ENCODE measurements around the gene GLI3.

The GLI3 gene

DNA sequence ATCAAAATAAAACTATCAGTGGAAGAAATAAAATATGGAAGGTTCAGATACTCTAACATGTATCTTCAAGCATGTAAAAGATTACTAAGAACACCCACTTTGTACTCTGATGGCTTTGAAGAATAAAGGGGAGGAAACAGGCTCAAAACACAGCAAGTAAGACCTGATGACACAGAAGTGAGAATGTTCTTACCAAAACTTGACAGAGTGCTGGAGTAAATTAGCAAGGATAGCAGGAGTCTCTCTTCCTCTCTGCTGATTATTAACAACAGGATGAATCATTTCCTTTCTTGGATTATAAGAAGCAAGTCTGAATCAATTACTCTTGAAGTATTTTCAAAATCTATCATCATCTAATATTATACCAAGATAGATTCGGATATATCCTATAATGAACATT is 47.5 kb downstream of the GLI3 start:
- no peak overlapping the region for H3K4me3 ChIP-seq (ENCODE audit: low read length)
- TF ChIP-seq ZNF274 (IDR thresholded peaks at IDR 0.05; ENCODE audit: low read depth, low read length), result no peak

DNA sequence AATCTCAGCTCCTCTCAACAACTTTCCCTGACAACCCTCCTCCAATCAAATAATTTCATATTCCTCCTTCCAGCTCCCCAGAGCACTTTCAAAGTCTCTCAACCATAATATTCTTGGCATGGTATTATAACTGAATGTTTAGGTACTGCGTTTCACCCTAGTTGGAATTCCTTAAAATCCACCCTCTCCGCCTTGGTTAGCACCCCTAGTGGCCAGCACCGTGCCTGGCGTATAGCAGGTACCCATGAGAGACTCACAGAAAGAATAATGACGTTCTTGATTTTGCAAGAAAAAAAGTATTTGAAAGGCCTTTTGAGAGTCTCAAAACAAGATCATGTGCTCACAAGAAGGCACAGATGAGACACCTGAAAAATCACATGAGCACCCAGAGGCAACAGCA is 50.9 kb downstream of the GLI3 start:
- TF ChIP-seq ZNF274 (IDR thresholded peaks at IDR 0.05; ENCODE audit: low read depth, low read length), result no peak
- no peak overlapping the region for H3K4me3 ChIP-seq (ENCODE audit: low read length)

DNA sequence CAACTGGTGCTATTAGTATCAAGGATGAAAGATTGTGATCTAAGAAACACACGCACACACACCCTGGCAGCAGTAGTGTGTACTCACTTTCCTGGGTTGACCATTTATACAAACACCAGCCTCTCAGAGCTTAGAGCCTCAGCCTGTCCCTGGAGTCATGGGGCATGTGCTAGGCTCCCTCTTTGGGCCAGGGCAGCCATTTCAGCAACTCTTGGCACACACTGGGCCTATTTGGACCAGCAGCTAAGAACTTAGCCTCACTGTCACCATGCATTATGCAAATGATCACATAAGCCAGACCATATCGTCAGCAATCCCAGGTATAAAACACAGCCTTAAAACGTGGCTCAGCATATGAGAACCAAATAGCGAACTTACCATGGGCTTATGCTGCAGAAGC is 51.3 kb downstream of the GLI3 start:
- no peak overlapping the region for H3K4me3 ChIP-seq (ENCODE audit: low read length)
- no peak for TF ChIP-seq ZNF274 (IDR thresholded peaks at IDR 0.05; ENCODE audit: low read depth, low read length)

DNA sequence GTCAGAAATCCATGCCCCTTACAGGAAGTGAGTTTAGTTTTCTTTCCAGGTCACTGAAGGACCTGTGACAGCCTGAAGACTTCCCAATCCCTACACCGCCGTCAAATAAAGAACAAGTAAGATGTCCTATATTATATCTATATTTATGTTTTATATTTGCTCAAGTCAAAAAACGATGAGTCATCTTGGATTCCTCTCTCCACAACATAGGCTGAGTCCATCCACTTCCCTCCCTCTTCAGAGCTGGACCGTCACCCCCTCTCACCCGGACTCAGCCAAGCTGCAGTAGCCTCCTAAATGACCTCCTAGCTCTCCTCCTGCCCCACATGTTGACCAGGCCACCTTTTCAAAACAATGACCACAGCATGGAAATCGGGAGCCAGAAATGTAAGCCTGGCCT is 53.5 kb downstream of the GLI3 start:
- no peak overlapping the region for H3K4me3 ChIP-seq (ENCODE audit: low read length)
- TF ChIP-seq ZNF274 (IDR thresholded peaks at IDR 0.05; ENCODE audit: low read depth, low read length), result no peak

DNA sequence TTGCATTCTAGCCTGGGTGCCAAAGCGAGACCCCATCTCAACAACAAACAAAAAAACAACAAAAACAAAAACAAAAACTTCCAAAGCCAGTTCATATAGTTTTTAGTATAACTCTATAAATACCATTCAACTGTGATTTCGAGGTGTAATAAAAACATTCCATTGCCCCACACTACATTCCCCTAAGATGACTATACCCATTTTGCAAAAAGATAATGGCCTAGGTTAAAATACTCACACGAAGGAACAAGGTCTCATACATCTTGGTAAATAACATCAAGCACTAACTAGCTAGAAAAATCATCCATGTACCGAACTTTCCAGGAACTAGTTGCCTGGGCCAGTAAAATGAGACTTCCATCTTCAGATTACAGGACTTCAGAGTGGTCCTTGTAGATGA is 55.4 kb downstream of the GLI3 start:
- TF ChIP-seq ZNF274 (IDR thresholded peaks at IDR 0.05; ENCODE audit: low read depth, low read length), result no peak
- H3K4me3 ChIP-seq (ENCODE audit: low read length), result no peak overlapping the region

DNA sequence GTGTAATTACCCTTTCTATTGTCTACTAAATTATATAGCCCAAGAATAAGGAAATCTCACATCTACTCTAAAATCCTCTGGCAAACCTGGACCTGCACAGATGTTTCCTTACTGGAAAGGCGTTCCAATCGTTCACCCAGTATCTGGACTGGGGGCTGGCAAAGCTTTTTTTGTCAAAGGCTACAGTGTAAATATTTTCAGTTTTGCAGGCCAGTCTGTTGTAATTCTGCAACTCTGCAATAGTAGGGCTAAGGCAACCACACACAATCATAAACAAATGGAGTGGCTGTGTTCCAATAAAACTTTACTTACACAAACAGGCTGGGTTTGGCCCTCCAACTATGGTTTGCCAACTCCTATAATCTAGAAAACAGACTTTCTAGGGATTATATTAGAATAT is 56.2 kb downstream of the GLI3 start:
- no peak overlapping the region for H3K4me3 ChIP-seq (ENCODE audit: low read length)
- no peak for TF ChIP-seq ZNF274 (IDR thresholded peaks at IDR 0.05; ENCODE audit: low read depth, low read length)

DNA sequence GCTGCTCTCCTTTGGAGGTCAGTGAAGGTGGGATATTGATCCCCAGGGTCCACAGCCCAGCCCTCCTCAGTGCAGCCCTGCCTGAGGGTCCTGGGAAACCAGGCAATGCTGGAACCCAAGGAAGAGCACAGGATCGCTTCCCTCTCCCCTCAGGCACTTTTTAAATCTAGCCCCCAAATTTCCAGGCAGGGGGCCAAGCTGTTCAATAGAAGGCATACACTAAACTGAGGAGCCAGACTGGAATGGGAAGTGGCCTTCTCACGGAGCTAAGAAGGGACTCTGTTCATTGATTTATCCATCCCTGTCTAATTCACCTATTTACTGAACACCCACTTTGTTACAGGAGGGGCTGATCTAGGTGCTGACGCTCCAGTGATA is 60.3 kb downstream of the GLI3 start:
- no peak for TF ChIP-seq ZNF274 (IDR thresholded peaks at IDR 0.05; ENCODE audit: low read depth, low read length)
- H3K4me3 ChIP-seq (ENCODE audit: low read length), result no peak overlapping the region

DNA sequence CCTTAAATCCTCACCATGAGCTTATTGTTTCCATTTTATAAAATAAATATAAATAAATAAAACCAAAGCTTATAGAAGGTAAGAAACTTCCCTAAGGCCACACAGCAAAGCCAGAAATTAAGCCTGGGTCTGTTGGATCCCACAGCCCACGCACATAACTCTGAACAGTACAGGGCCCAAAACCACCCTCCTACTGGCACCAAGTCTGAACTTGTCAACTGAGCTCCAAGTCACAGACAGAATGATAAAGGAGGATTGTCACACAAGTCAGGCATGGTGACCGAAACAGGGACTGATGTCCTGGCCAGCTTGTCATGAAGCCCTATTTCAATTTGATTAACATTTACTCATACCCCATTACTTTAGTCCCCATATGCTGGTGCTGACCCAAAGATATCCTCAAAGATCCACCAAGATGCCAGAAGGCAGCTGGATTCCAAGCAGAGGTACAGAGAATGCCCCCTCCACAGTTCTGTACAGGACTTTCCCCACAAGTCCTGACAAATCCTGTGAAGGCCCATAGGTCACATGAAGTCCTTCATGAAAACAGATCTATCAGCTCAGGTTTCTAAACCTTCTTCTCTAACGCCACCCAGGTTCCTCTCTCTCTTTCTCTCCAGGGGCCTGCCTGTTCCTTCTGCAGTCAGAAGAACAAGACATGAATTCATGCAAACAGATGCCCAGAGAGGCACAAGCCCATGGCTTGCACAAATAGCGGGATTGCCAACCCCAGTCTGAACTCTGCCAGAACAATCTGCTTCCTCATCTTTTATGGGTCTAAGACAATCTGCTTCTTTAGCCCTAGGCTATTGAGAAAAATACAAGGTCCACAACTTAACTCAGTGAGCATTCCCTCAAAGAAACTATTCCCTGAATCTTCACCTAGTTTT is 60.9 kb downstream of the GLI3 start:
- no peak for TF ChIP-seq ZNF274 (IDR thresholded peaks at IDR 0.05; ENCODE audit: low read depth, low read length)
- H3K4me3 ChIP-seq (ENCODE audit: low read length), result no peak overlapping the region

DNA sequence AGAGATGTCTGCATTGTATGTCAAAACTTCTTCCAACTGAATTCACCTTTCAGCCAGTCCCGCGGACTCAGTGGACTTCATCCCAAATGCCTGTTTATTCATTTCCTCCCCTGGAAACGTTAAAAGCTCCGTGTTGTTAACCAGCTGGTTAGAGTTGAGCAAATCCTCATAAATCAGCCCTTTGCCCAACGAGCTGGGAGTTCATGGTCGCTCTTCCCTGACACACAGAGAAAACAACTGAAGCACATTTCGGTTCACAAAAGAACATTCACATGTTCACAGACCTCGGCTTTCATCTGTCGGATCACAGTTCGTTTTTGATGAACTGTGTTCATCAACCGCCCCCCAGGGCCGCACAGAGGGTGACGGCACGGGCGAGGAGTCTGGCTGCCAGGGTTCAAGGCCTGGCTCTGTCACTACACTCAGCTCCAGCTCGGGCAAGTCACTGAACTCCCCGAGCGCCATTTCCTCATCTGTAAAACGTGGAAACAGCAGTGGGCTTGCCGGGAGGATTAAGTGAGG is 62.6 kb downstream of the GLI3 start:
- H3K4me3 ChIP-seq (ENCODE audit: low read length), result no peak overlapping the region
- TF ChIP-seq ZNF274 (IDR thresholded peaks at IDR 0.05; ENCODE audit: low read depth, low read length), result no peak

DNA sequence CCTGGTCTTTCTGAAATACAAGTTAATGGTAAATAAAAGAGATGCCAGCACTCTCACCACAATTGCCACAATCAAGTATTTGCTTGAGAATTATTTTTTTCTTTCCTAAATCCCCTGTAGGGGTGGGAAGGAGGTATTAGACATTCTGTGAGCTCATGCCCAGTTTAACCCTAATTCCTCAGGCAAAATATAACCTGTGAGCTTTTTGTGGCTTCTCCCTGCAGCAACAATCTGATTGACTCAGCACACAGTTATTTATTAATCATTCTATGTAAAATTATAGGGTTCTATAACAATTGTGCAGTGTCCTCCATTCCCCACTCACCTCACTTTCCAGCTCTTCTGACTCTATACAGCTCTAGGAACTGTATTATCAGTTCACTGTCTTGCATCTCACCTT is 66.3 kb downstream of the GLI3 start:
- no peak overlapping the region for H3K4me3 ChIP-seq (ENCODE audit: low read length)
- TF ChIP-seq ZNF274 (IDR thresholded peaks at IDR 0.05; ENCODE audit: low read depth, low read length), result no peak

DNA sequence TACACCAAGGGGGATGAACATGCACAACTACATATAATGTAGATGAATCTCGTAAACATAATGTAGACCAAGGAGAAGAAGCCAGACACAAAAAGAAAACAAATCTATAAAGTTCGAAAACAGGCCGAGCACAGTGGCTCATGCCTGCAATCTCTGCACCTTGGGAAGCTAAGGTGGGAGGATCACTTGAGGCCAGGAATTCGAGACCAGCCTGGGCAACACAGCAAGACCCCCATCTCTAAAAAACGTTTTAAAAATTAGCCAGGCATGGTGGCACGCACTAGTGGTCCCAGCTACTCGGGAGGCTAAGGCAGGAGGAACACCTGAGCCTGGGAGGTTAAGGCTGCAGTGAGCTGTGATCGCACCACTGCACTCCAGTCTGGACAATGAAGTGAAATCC is 68.5 kb downstream of the GLI3 start:
- no peak overlapping the region for H3K4me3 ChIP-seq (ENCODE audit: low read length)
- no peak for TF ChIP-seq ZNF274 (IDR thresholded peaks at IDR 0.05; ENCODE audit: low read depth, low read length)

DNA sequence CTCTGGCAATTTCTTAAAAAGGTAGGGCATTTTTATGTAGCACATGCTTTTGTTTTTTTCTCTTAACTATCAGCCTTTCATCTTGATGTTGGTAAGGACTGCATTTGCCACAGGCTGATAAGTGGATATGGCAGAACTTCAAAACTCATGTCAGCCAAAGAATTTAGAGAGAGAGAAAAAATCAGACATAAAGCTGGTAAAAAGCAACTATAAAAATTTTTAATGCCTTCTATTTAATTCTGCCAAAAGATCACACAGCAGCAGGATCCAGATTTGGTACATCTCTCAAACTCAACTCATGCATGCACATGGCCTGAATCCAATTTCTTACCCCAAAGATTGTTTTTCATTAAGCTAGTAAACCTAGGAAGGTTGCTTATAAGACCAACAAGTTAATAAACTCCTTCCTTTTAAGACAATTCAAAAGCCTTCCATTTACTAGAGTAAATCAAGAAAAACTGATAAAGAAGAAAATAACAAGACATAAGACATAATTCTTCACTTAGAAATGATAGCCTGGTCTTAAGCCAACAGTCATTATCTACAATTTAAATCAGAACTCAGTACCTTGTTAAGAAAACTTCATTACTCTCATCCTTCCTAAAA is 69.3 kb downstream of the GLI3 start:
- H3K4me3 ChIP-seq (ENCODE audit: low read length), result no peak overlapping the region

DNA sequence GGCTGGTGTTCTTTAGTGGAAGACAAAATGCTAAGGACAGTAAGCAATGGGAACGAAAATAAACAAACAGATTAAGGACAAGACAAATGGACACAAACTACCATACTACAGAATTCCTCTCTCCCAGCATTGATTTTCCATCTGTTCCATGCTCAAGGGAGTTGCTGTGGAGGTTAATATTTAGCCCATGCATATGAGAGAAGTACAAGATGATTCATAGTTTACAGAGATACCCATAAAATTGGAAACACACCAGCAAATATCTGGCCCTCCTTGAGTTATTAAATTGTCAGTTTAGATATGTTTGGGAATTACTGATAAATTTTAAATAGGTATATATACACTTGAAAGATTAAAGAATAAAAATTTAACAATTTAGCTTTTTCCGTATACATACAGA is 69.8 kb downstream of the GLI3 start:
- H3K4me3 ChIP-seq (ENCODE audit: low read length), result no peak overlapping the region
- no peak for TF ChIP-seq ZNF274 (IDR thresholded peaks at IDR 0.05; ENCODE audit: low read depth, low read length)

More for the DNA sequence above, 69.3 kb downstream of the GLI3 start:
- no peak for TF ChIP-seq ZNF274 (IDR thresholded peaks at IDR 0.05; ENCODE audit: low read depth, low read length)

DNA sequence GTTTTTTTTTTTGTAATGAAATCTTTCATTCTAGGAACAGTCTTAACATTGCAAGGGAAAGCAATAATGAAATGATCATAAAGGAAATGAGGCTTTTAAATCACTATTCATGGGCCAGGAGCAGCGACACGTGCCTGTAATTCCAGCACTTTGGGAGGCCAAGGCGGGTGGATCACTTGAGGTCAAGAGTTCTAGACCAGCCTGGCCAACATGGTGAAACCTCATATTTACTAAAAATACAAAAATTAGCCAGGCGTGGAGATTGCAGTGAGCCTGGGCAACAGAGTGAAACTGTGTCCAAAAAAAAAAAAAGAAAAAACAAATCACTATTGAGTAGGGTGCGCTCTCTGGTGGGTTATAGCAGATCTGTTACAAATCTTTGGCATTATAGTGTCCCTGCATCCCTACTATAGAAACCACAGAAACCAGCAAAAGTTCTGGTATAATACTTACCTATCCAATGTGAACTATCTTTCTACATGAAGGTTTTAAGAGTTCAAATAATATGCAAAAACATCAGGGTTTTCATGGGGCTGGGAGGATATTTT is 72.1 kb downstream of the GLI3 start:
- TF ChIP-seq ZNF274 (IDR thresholded peaks at IDR 0.05; ENCODE audit: low read depth, low read length), result no peak
- no peak overlapping the region for H3K4me3 ChIP-seq (ENCODE audit: low read length)

Data from GM08714 (cell line).